GM18951 (cell line): Measurements from ENCODE around the gene SSUH2.
"Not testable (repeated sequence)": the region's sequence is repeated elsewhere in the genome, so short reads cannot be mapped to it uniquely, and the experiment has no call there.

ENCODE experiments used
- POLR2A ChIP-seq: IDR thresholded peaks from 4 replicates; pipeline ENCODE4 v1.6.1; 2011; ENCODE audit warnings: mild to moderate bottlenecking; ENCODE audit not compliant: insufficient read length, insufficient read depth; ENCODE audit errors: extremely low read depth
- in situ Hi-C: fragments of 300-500 bp; cut with MboI; formaldehyde crosslinking; loops from one replicate; pipeline ENCODE4 v1.12.0; 2022; ENCODE audit warnings: low sequenced_read_pairs, mixed read lengths, inconsistent platforms; ENCODE audit not compliant: unreplicated experiment

The SSUH2 gene, protein sequence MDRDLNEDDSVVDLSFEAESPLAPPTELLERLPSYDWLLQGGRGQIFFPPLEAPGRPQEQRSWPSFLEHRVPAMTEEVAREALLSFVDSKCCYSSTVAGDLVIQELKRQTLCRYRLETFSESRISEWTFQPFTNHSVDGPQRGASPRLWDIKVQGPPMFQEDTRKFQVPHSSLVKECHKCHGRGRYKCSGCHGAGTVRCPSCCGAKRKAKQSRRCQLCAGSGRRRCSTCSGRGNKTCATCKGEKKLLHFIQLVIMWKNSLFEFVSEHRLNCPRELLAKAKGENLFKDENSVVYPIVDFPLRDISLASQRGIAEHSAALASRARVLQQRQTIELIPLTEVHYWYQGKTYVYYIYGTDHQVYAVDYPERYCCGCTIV

DNA sequence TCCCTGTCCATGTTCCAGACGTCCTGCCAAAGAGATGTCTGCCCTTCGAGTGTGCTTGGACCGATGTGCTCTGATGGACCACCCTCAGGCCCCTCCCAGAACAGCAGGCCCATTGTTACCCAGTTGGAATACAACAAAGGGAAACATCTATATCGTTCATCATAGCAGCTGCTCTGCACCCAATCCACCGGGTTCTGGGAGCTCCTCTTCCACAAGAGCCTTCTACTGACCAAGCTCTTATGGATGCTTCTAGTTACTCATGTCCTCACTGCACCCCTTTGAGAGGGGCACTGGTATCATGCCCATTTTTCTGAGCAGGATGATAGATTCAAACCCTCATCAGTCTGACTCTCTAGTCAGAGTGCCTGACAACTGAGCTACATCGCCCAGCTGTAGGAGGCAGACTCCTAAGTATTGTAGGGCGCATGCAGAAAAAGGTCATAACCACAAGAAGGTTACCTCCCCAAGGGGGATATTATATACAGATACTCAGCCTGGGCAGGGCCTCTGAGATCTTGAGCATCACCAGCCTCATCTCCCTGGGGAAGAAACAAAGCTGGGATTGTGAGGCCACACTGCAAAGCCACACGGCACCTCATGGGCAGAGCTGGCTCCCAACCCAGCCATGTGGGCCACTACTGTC is at the start of gene SSUH2:
Gene SSUH2 (minus strand): TSS at position 51 of the 643 bp plus-strand sequence. CDS start 40 bp downstream, at position 11.
- in situ Hi-C loops: no loop called here
- no peak for TF ChIP-seq POLR2A

DNA sequence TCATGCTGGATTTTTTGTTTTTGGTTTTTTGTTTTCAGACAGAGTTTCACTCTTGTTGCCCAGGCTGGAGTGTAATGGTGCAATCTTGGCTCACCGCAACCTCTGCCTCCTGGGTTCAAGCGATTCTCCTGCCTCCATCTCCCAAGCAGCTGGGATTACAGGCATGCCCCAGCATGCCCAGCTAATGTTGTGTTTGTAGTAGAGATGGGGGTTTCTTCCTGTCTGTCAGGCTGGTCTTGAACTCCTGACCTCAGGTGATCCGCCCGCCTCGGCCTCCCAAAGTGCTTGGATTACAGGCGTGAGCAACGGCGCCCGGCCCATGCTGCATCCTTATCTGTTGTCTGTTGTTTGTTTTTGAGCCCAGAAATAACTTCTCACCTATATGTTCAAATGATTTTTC is 46.7 kb upstream of the SSUH2 start:
- in situ Hi-C loops: not testable (repeated sequence)

DNA sequence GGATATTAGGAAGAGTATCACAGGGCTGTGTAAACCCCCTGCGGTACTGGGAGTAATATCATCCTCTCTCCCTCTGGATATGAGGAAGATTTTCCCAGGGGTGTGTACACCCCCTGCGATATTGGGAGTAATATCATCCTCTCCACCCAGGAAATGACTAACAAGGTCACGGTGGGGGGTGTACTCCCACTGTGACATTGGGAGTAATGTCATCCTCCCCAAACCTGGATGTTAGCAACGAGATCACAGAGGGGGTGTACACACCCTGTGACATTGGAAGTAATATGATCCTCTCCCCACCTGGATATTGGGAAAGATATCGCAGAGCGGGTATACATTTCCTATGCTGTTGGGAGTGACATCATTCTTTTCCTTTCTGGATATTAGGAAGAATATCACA is 40.4 kb upstream of the SSUH2 start:
- in situ Hi-C loops: not testable (repeated sequence)

DNA sequence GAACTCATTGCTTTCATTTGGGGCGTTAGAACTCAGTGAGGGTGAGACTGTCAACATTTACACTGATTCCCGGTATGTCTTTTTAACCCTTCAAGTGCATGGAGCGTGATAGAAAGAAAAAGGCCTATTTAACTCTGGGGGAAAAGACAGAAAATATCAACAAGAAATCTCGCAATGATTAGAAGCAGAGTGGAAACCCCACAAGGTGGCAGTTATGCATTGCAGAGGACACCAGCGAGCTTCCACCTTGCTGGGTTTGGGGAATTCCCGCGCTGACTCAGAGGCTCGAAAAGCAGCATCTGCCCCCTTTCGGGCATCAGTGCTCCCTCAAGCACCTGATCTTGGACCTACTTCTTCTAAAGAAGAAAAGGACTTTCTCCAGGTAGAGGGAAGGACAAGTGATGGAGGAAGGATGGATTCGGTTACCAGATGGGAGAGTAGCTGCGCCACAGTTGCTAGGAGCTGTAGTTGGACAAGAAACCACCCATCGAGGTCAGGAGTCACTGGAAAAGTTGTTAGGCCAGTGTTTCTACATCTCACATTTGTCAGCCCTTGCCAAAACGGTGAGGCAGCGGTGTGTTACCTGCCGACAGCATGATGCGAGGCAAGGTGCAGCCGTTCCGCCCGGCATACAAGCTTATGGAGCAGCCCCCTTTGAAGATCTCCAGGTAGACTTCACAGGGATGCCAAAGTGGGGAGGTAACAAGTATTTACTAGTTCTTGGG is 38.4 kb upstream of the SSUH2 start:
- in situ Hi-C loops: not testable (repeated sequence)

DNA sequence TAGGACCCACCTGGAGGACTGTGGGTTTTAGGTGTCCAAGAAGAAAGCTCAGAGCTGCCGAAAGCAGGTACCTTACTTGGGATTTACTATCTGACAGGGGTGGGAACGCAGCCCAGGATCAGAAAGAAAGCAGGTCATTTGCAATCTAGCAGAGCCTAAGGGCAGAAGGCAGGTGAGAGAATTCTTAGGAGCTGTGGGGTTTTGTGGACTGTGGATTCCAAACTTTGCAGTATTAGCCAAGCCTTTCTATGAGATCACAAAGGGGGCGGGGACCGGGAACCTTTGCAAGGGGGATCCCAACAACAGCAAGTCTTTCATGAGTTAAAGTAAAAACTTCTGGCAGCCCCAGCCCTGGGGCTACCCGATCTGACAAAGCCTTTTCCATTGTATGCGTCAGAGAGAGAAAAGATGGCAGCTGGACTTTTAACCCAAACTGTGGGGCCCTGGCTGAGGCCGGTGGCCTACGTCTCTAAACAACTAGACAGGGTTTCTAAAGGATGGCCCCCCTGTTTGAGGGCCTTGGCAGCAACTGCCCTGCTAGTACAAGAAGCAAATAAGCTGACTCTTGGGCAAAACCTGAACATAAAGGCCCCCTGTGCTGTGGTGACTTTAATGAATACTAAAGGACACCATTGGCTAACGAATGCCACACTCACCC is 37.4 kb upstream of the SSUH2 start:
- in situ Hi-C loops: not testable (repeated sequence)

GRCh38 chr3:8681349-8681748 is 36.8 kb upstream of the SSUH2 start:
- TF ChIP-seq POLR2A: no peak
- in situ Hi-C loops: no loop called here

- in situ Hi-C loops: not testable (repeated sequence)
These were observed 35.4 kb upstream of the SSUH2 start for GRCh38 chr3:8679817-8680553.

- in situ Hi-C loops: no loop called here
- no peak for TF ChIP-seq POLR2A
These were observed 34.2 kb upstream of the SSUH2 start for GRCh38 chr3:8678751-8679150.

DNA sequence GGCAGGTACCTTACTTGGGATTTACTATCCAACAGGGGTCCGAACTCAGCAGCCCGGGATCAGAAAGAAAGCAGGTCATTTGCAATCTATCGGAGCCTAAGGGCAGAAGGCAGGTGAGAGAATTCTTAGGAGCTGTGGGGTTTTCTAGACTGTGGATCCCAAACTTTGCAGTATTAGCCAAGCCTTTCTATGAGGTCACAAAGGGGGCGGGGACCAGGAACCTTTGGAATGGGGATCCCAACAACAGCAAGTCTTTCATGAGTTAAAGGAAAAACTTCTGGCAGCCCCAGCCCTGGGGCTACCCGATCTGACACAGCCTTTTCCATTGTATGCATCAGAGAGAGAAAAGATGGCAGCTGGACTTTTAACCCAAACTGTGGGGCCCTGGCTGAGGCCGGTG is 32.7 kb upstream of the SSUH2 start:
- in situ Hi-C loops: not testable (repeated sequence)

DNA sequence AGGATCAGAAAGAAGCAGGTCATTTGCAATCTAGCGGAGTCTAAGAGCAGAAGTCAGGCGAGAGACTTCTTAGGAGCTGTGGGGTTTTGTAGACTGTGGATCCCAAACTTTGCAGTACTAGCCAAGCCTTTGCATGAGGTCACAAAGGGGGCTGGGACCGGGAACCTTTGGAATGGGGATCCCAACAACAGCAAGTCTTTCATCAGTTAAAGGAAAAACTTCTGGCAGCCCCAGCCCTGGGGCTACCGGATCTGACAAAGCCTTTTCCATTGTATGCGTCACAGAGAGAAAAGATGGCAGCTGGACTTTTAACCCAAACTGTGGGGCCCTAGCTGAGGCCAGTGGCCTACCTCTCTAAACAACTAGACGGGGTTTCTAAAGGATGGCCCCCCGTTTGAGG is 31.0 kb upstream of the SSUH2 start:
- in situ Hi-C loops: not testable (repeated sequence)

DNA sequence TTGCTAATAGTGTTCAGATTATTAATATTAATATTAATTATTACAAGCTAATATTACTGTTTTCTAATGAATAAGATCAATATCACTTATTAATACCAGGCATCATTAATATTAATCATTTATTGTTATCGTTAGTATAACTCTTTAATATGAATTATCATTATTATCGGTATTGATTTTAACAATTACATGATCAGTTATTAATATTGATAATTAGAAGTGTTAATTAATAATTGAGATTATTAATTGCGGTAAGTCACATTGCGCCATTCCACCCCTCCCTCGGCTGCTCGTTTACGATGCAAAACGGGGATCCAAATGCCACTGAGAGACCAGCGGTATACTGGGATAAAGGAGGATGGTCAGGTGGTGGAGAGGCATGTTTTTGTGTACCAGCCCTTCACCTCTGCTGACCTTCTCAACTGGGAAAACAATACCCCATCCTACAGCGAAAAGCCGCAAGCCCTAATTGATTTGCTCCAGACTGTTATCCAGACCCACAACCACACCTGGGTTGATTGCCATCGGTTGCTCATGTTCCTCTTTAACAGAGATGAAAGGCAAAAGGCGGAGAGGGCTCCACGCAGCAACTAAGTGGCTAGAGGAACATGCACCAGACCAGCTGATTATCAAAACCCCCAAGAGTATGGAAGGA is 28.6 kb upstream of the SSUH2 start:
- in situ Hi-C loops: no loop called here
- TF ChIP-seq POLR2A: no peak

DNA sequence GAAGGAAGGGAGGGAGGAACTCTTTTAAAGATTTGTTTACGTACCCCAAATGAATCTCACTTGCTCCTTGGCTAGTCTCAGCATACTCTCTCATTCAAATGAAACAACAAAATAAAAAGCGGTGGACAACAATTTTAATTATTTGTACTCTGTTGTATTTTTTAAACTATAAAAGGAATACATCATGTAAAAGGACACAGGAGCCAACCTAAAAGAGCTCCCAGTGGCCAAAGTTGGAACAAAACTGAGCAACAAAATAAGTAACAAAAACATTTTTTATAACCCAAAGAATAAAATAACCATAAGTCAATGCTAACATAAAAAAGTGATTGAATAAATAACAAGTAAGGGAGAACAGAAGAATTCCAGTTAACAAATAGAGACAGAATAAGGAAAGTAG is 24.4 kb upstream of the SSUH2 start:
- TF ChIP-seq POLR2A: no peak
- in situ Hi-C loops: no loop called here

- in situ Hi-C loops: no loop called here
- no peak for TF ChIP-seq POLR2A
These were observed 23.6 kb upstream of the SSUH2 start for GRCh38 chr3:8668216-8668615.
